IMR-90 (cell line): Measurements from ENCODE around the gene CYSTM1.

Source experiments
- CTCF ChIP-seq: conservative IDR thresholded peaks from 2 replicates; pipeline ENCODE4 v1.5.1; 2012; ENCODE audit warnings: mild to moderate bottlenecking, low read depth, low read length, improper control_type of control experiment
- MXI1 ChIP-seq: IDR thresholded peaks from 2 replicates; pipeline ENCODE4 v1.6.1; 2012; ENCODE audit warnings: low read depth, mild to moderate bottlenecking, low read length, moderate library complexity, borderline replicate concordance
- POLR2A ChIP-seq: IDR thresholded peaks from 2 replicates; pipeline ENCODE4 v1.6.1; 2012; ENCODE audit warnings: mild to moderate bottlenecking, low read depth, low read length
- RFX5 ChIP-seq: IDR thresholded peaks from 2 replicates; pipeline ENCODE4 v1.8.0; 2012; ENCODE audit warnings: low read depth, mild to moderate bottlenecking, low read length, moderate library complexity
- USF2 ChIP-seq: fragments of 150-350 bp; IDR thresholded peaks from 2 replicates; pipeline ENCODE4 v1.6.1; 2017; ENCODE audit warnings: mild to moderate bottlenecking, antibody characterized with exemption, low read length, low read depth

GRCh38 chr5:140147460-140147859 lies 27.5 kb upstream of the CYSTM1 start:
- TF ChIP-seq CTCF: no peak
- no peak for TF ChIP-seq POLR2A
- no peak for TF ChIP-seq USF2
- no peak for TF ChIP-seq MXI1
- no peak for TF ChIP-seq RFX5
